ENCODE results near the gene RPS16. TPM values are rescaled to one million over a fixed set of nuclear protein-coding genes. Genes with fewer than 3 reads are reported as not detected.

The RPS16 gene
- total RNA-seq, 1 donor from 2014 or later, result 2,151 TPM

GRCh38 chr19:39390751-39391437, 44.9 kb downstream of the RPS16 start, which contains the start of the genes MED29 and PAF1:
TSS of gene MED29 (plus strand) at chr19:39391378. CDS start at chr19:39391423, 45 bp downstream.
TSS of gene PAF1 (minus strand) at chr19:39391106. CDS start at chr19:39390864, 242 bp downstream.
- H3K36me3 Mint-ChIP-seq (ENCODE audit: low read depth, unreplicated experiment), result peaks cover 37% of the 10 kb centered on the region
- no peak for TF ChIP-seq CTCF (IDR thresholded peaks at IDR 0.05; ENCODE audit: unreplicated experiment)
- H3K4me1 Mint-ChIP-seq (ENCODE audit: unreplicated experiment), result peaks cover 19% of the 10 kb centered on the region

GRCh38 chr19:39390451-39390750, 45.3 kb downstream of the RPS16 start:
- no peak for TF ChIP-seq CTCF (IDR thresholded peaks at IDR 0.05; ENCODE audit: unreplicated experiment)
- Mint-ChIP-seq H3K36me3 (ENCODE audit: low read depth, unreplicated experiment) (peaks cover 38% of the 10 kb centered on the region), H3K4me1 (ENCODE audit: unreplicated experiment) (peaks cover 19% of the 10 kb centered on the region), H3K9me3 (ENCODE audit: unreplicated experiment) (no peaks in the 10 kb centered on the region), H3K4me3 (ENCODE audit: unreplicated experiment) (peak overlapping the region; percentile 98), H3K27me3 (ENCODE audit: unreplicated experiment) (peaks cover 13% of the 10 kb centered on the region), H3K27ac (ENCODE audit: unreplicated experiment) (peak overlapping the region; percentile 93)
- no peak for DNase-seq (ENCODE audit: low spot score)

More at GRCh38 chr19:39390751-39391437, 44.9 kb downstream of the RPS16 start, which contains the start of the genes MED29 and PAF1:
- no peaks in the 10 kb centered on the region for H3K9me3 Mint-ChIP-seq (ENCODE audit: unreplicated experiment)
- peak within 1 kb of the TSS; percentile 98 for H3K4me3 Mint-ChIP-seq (ENCODE audit: unreplicated experiment)
- H3K27ac Mint-ChIP-seq (ENCODE audit: unreplicated experiment), result peak within 1 kb of the TSS; percentile 93
- peaks cover 15% of the 10 kb centered on the region for H3K27me3 Mint-ChIP-seq (ENCODE audit: unreplicated experiment)
- peak; percentile 87 for DNase-seq (ENCODE audit: low spot score)

GRCh38 chr19:39389631-39390414, 45.9 kb downstream of the RPS16 start:
- no peak for TF ChIP-seq CTCF (IDR thresholded peaks at IDR 0.05; ENCODE audit: unreplicated experiment)
- Mint-ChIP-seq H3K4me1 (ENCODE audit: unreplicated experiment) (peaks cover 19% of the 10 kb centered on the region), H3K9me3 (ENCODE audit: unreplicated experiment) (no peaks in the 10 kb centered on the region), H3K27me3 (ENCODE audit: unreplicated experiment) (peaks cover 13% of the 10 kb centered on the region), H3K4me3 (ENCODE audit: unreplicated experiment) (peak overlapping the region; percentile 98), H3K36me3 (ENCODE audit: low read depth, unreplicated experiment) (peaks cover 33% of the 10 kb centered on the region), H3K27ac (ENCODE audit: unreplicated experiment) (peak overlapping the region; percentile 93)
- no peak for DNase-seq (ENCODE audit: low spot score)

- DNase-seq (ENCODE audit: low spot score), result no peak
- peak overlapping the region; percentile 70 for H3K4me3 Mint-ChIP-seq (ENCODE audit: unreplicated experiment)
- TF ChIP-seq CTCF (IDR thresholded peaks at IDR 0.05; ENCODE audit: unreplicated experiment), result no peak
- H3K4me1 Mint-ChIP-seq (ENCODE audit: unreplicated experiment), result peaks cover 19% of the 10 kb centered on the region
- H3K27me3 Mint-ChIP-seq (ENCODE audit: unreplicated experiment), result peaks cover 11% of the 10 kb centered on the region
- peaks cover 37% of the 10 kb centered on the region for H3K36me3 Mint-ChIP-seq (ENCODE audit: low read depth, unreplicated experiment)
- H3K27ac Mint-ChIP-seq (ENCODE audit: unreplicated experiment), result peak overlapping the region; percentile 61
- no peaks in the 10 kb centered on the region for H3K9me3 Mint-ChIP-seq (ENCODE audit: unreplicated experiment)
These were observed 47.1 kb downstream of the RPS16 start for GRCh38 chr19:39388657-39389056.

- H3K27me3 Mint-ChIP-seq (ENCODE audit: unreplicated experiment), result peaks cover 9% of the 10 kb centered on the region
- H3K4me3 Mint-ChIP-seq (ENCODE audit: unreplicated experiment), result no peak overlapping the region
- no peaks in the 10 kb centered on the region for H3K9me3 Mint-ChIP-seq (ENCODE audit: unreplicated experiment)
- H3K27ac Mint-ChIP-seq (ENCODE audit: unreplicated experiment), result no peak overlapping the region
- TF ChIP-seq CTCF (IDR thresholded peaks at IDR 0.05; ENCODE audit: unreplicated experiment), result no peak
- H3K36me3 Mint-ChIP-seq (ENCODE audit: low read depth, unreplicated experiment), result peaks cover 41% of the 10 kb centered on the region
- peaks cover 13% of the 10 kb centered on the region for H3K4me1 Mint-ChIP-seq (ENCODE audit: unreplicated experiment)
- DNase-seq (ENCODE audit: low spot score), result no peak
These were observed 49.2 kb downstream of the RPS16 start for GRCh38 chr19:39386557-39386956.
